ENCODE data around the gene LCN10.

Gene LCN10

DNA sequence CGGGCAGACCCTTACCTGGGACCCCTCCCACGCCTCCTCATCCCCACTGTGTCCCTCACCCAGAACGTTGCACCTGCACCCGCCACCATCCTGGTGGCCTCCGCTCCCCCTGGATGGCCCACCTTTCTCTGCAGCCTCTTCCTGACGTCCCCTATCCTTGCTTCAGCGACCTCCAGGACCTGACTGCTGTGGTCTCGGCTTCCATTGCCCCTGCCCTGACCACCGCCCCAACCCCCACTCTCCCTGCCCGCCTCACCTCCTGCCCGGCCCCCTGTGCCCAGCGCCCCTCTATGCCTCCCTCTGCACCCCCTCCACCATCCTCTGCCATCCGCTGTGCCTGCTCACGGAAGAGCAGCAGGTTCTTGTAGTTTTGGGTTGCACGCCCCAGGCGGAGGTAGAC, 2.2 kb downstream of the LCN10 start:
- no peaks in the 10 kb centered on the region for H3K36me3 ChIP-seq (replicated peaks; ENCODE audit: low read depth, low read length)
- H3K4me2 ChIP-seq (ENCODE audit: low read length), result no peak overlapping the region
- no peak overlapping the region for H3K27ac ChIP-seq (ENCODE audit: low read length)
- H3K4me3 ChIP-seq (ENCODE audit: low read length), result no peak overlapping the region
- no peaks in the 10 kb centered on the region for H3K9me3 ChIP-seq (ENCODE audit: insufficient read depth, low read length)
- no peak overlapping the region for H2AFZ ChIP-seq (ENCODE audit: low read depth, low read length)
- H4K20me1 ChIP-seq (ENCODE audit: insufficient read depth, low read length), result no peaks in the 10 kb centered on the region
- no peak overlapping the region for H3K9ac ChIP-seq (ENCODE audit: low read length)
- TF ChIP-seq, protein P1, sequence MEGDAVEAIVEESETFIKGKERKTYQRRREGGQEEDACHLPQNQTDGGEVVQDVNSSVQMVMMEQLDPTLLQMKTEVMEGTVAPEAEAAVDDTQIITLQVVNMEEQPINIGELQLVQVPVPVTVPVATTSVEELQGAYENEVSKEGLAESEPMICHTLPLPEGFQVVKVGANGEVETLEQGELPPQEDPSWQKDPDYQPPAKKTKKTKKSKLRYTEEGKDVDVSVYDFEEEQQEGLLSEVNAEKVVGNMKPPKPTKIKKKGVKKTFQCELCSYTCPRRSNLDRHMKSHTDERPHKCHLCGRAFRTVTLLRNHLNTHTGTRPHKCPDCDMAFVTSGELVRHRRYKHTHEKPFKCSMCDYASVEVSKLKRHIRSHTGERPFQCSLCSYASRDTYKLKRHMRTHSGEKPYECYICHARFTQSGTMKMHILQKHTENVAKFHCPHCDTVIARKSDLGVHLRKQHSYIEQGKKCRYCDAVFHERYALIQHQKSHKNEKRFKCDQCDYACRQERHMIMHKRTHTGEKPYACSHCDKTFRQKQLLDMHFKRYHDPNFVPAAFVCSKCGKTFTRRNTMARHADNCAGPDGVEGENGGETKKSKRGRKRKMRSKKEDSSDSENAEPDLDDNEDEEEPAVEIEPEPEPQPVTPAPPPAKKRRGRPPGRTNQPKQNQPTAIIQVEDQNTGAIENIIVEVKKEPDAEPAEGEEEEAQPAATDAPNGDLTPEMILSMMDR (IDR thresholded peaks at IDR 0.05; ENCODE audit: low read depth, low read length), result no peak
- no peak for TF ChIP-seq EZH2phosphoT487 (IDR thresholded peaks at IDR 0.05; ENCODE audit: low read depth)
- peaks cover 19% of the 10 kb centered on the region for H3K27me3 ChIP-seq (ENCODE audit: low read depth, low read length)
- no peaks in the 10 kb centered on the region for H3K79me2 ChIP-seq (ENCODE audit: low read length)
- H3K4me1 ChIP-seq (ENCODE audit: low read length), result no peaks in the 10 kb centered on the region

DNA sequence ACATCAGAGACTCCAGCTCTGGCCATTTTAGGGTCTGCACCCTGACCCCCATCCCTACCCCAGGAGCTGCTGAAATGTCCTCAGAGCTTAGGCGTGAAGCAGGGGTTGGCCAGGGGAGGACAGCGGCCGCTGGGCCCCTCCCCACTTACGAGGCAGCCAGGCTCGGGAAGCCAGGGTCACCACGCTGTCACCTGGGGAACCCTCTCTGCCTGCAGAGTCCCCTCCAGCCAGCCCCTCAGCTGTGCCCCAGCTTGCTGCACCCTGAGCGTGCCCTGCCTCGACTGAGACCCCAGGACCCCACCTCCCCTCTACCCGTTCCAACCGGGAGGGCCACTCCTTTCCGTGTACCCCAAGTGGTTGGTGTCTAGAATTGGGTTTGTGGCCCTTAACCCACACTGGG, 2.7 kb downstream of the LCN10 start:
- no peaks in the 10 kb centered on the region for H3K4me1 ChIP-seq (ENCODE audit: low read length)
- peaks cover 19% of the 10 kb centered on the region for H3K27me3 ChIP-seq (ENCODE audit: low read depth, low read length)
- no peak overlapping the region for H3K9ac ChIP-seq (ENCODE audit: low read length)

DNA sequence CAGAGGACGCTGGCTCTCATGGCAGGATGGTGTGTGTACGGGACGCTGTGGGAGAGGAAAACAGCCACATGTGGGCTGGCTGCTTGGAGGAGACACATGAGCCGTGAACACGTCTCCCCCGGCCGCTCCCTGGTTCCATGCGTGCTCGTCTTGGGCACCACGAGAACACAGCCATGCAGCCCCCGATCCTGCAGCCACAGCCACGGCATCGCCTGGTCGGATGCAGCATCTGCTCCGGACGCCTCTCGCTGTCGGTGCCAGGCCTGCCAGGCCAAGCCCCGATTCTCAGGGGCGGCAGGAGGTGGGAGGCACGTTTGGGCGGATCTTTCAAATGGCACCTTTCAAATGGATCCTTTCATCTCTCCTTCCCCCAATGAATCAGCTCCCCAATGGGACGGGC, 3.2 kb downstream of the LCN10 start:
- H3K4me1 ChIP-seq (ENCODE audit: low read length), result no peaks in the 10 kb centered on the region
- no peaks in the 10 kb centered on the region for H3K36me3 ChIP-seq (replicated peaks; ENCODE audit: low read depth, low read length)
- H2AFZ ChIP-seq (ENCODE audit: low read depth, low read length), result no peak overlapping the region
- H4K20me1 ChIP-seq (ENCODE audit: insufficient read depth, low read length), result no peaks in the 10 kb centered on the region
- TF ChIP-seq, protein P1 (IDR thresholded peaks at IDR 0.05; ENCODE audit: low read depth, low read length), result no peak
- no peak for TF ChIP-seq EZH2phosphoT487 (IDR thresholded peaks at IDR 0.05; ENCODE audit: low read depth)
- H3K27me3 ChIP-seq (ENCODE audit: low read depth, low read length), result peaks cover 19% of the 10 kb centered on the region
- no peak overlapping the region for H3K4me3 ChIP-seq (ENCODE audit: low read length)
- H3K27ac ChIP-seq (ENCODE audit: low read length), result no peak overlapping the region
- no peaks in the 10 kb centered on the region for H3K79me2 ChIP-seq (ENCODE audit: low read length)
- H3K4me2 ChIP-seq (ENCODE audit: low read length), result no peak overlapping the region
- no peaks in the 10 kb centered on the region for H3K9me3 ChIP-seq (ENCODE audit: insufficient read depth, low read length)
- no peak overlapping the region for H3K9ac ChIP-seq (ENCODE audit: low read length)

More for the DNA sequence above, 2.7 kb downstream of the LCN10 start:
- TF ChIP-seq, protein P1 (IDR thresholded peaks at IDR 0.05; ENCODE audit: low read depth, low read length), result no peak
- no peak for TF ChIP-seq EZH2phosphoT487 (IDR thresholded peaks at IDR 0.05; ENCODE audit: low read depth)
- no peak overlapping the region for H3K4me2 ChIP-seq (ENCODE audit: low read length)
- H3K27ac ChIP-seq (ENCODE audit: low read length), result no peak overlapping the region
- H3K79me2 ChIP-seq (ENCODE audit: low read length), result no peaks in the 10 kb centered on the region
- no peak overlapping the region for H3K4me3 ChIP-seq (ENCODE audit: low read length)
- no peaks in the 10 kb centered on the region for H3K9me3 ChIP-seq (ENCODE audit: insufficient read depth, low read length)
- no peaks in the 10 kb centered on the region for H4K20me1 ChIP-seq (ENCODE audit: insufficient read depth, low read length)
- no peak overlapping the region for H2AFZ ChIP-seq (ENCODE audit: low read depth, low read length)
- no peaks in the 10 kb centered on the region for H3K36me3 ChIP-seq (replicated peaks; ENCODE audit: low read depth, low read length)

DNA sequence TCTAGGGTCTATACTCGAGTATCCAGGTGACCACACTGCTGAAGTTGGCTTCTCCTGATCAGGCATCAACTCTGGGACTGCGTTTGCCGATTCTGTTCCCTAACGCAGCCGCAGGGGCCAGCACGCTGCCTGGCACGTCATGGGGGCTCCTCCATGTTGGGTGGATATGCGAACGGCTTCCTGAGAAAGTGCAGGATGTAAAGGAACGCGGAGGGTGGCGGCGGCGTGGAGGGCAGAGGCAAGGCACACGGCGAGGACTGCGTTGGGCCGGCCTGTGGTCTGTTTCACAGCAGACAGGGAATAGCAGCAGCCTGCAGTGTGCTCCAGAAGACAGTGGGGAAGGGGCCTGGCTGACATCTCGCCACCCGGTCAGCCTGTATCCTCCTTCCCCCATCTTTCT, 3.8 kb downstream of the LCN10 start:
- no peaks in the 10 kb centered on the region for H3K36me3 ChIP-seq (replicated peaks; ENCODE audit: low read depth, low read length)
- H3K4me3 ChIP-seq (ENCODE audit: low read length), result no peak overlapping the region
- peaks cover 19% of the 10 kb centered on the region for H3K27me3 ChIP-seq (ENCODE audit: low read depth, low read length)
- no peak overlapping the region for H3K9ac ChIP-seq (ENCODE audit: low read length)
- no peaks in the 10 kb centered on the region for H3K9me3 ChIP-seq (ENCODE audit: insufficient read depth, low read length)
- H4K20me1 ChIP-seq (ENCODE audit: insufficient read depth, low read length), result no peaks in the 10 kb centered on the region
- TF ChIP-seq, protein P1 (IDR thresholded peaks at IDR 0.05; ENCODE audit: low read depth, low read length), result no peak
- no peak for TF ChIP-seq EZH2phosphoT487 (IDR thresholded peaks at IDR 0.05; ENCODE audit: low read depth)
- no peak overlapping the region for H3K27ac ChIP-seq (ENCODE audit: low read length)
- H2AFZ ChIP-seq (ENCODE audit: low read depth, low read length), result no peak overlapping the region
- no peaks in the 10 kb centered on the region for H3K79me2 ChIP-seq (ENCODE audit: low read length)
- H3K4me2 ChIP-seq (ENCODE audit: low read length), result no peak overlapping the region
- H3K4me1 ChIP-seq (ENCODE audit: low read length), result no peaks in the 10 kb centered on the region

Data from OCI-LY3 (cell line).